C1 segment of cervical spinal cord (tissue), 14 donors: ENCODE measurements around the gene CYP27C1.
"Not testable (repeated sequence)": the region's sequence is repeated elsewhere in the genome, so short reads cannot be mapped to it uniquely, and the experiment has no call there.

Source experiments
- DNase-seq, 14 donors: peaks; one replicate each; lab custom pipeline; 2025; lab: John Stamatoyannopoulos, UW

The CYP27C1 gene, protein sequence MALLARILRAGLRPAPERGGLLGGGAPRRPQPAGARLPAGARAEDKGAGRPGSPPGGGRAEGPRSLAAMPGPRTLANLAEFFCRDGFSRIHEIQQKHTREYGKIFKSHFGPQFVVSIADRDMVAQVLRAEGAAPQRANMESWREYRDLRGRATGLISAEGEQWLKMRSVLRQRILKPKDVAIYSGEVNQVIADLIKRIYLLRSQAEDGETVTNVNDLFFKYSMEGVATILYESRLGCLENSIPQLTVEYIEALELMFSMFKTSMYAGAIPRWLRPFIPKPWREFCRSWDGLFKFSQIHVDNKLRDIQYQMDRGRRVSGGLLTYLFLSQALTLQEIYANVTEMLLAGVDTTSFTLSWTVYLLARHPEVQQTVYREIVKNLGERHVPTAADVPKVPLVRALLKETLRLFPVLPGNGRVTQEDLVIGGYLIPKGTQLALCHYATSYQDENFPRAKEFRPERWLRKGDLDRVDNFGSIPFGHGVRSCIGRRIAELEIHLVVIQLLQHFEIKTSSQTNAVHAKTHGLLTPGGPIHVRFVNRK

DNA sequence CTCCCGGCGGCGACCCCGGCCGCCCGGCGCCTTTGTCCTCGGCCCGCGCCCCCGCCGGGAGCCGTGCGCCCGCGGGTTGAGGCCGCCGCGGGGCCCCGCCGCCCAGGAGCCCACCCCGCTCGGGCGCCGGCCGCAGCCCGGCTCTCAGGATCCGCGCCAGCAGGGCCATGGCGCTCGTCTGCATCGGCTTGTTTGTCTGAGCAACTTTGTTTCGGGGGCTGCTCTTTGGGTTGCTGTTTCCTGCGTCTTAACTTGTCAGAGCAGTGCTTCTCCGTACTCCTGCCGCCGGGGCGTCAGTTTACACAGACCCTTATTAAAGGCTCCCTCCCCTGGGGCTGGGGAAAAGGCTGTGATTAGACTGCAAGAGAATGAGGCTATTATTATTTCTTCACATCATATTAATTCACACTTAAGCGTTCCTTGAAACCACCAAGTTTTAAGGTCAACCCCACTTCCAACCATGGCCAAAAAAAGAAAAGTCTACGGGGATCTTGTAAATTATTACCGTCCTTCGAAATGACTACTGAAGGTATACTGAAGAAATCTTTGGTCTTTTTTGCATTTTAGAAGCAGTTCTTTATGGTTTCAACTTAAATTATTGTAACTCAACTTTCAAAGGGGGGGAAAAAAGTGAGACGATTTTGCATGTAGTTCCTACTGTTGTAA is at the start of gene CYP27C1:
TSS of gene CYP27C1 (minus strand) at position 198 of the 666 bp plus-strand sequence. CDS start at position 169, 29 bp downstream.
- DNase-seq = peak in 2 of 14 donors; percentile 5 to 9

DNA sequence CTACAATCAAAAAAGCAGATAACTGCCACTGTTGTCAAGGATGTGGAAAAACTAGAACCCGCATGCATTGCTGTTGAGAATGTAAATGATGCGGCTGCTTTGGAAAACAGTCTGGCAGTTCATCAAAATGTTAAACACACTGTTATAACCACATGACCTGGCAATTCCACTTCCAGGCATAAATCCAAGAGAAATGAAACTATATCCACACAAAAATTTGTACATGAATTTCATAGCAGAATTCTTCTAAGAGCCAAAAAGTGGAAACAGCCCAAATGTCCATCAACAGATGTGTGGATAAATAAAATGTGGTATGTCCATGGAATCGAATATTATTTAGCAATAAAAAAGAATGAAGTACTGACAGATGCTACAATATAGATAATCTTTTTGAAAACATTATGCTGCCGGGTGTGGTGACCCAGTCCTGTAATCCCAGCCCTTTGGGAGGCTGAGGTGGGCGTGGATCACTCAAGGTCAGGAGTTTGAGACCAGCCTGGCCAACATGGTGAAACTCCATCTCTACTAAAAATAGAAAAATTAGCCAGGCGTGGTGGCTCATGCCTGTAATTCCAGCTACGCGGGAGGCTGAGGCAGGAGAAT is 41.8 kb upstream of the CYP27C1 start:
- DNase-seq = no peak

GRCh38 chr2:127259355-127259754 is 39.3 kb upstream of the CYP27C1 start:
- no peak for DNase-seq

DNA sequence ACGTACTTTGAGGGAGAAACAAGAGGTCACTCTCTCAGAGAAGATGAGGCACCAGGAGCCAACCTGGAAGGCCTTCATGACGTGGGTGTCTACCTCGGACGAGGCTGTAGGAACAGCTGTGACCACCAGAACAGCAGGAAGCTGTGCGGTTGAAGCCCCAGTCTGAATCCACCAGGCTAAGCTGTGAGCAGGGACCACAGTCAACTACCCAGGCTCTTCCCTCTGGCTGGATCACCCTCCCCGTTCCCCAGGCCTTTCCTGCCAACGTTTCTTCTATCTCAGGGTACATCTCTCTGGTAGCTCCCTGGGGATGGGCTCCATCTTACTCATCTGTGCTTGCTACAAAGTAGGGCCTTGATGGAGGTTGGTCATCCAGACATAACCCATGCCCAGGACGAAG is 36.8 kb upstream of the CYP27C1 start:
- no peak for DNase-seq

DNA sequence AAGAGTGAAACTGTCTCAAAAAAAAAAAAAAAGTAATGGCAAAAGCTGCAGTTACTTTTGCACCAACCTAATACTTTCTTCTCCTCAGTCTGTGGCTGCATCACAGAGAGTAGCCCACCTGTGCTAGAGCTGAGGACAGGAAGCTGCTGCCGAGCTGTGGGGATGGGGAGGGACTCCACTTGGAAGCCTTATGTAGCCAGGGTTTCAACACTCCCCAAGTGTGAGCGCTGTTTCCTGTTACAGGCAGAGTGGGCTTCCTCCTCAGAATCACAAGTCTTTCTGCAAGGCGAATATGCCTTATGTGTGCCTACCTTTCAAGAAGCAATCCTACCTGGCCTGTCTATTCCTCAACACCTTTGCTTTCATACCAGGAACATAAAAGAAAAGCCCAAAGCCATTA is 36.3 kb upstream of the CYP27C1 start:
- DNase-seq = no peak

DNA sequence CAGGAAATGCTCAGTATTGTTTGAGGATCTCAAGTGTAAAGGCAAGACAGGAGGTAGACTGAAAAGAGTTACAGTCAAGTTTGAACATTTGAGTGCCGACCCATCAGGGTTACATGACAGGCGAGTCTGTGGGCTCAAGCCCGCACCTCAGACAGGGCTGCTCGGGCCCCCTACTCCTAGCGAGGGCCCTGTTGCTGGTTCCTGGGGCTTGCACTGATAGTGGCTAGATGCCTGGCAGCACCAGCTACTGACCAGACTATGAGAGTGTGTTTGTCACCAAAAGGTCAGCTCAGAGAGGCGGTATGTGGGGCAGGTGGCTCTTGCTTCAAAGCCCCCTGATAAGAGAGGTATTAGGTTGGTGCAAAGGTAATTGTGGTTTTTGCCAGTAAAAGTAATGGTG is 35.6 kb upstream of the CYP27C1 start:
- DNase-seq = no peak

DNA sequence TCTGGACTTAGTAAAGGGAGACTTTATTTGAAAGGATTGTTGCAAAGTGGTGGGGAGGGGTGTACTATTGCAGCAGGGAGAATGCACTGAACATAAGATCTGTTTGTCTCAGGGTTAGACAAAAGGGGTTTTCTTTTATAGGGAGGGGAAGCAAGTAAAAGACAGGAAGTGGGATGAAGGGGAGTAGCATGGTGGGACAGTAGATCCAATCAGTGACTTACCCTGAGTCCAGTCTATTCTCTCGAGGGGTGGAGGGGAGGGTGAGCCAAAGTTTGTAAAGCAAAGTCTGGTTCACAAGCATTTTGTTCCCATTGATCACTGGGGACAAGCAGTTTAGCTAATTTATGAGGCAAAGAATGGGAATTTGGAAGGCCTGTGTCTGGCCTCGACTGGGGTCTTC is 35.0 kb upstream of the CYP27C1 start:
- DNase-seq = no peak

- no peak for DNase-seq
Measured at GRCh38 chr2:127254386-127254981, 34.4 kb upstream of the CYP27C1 start.

GRCh38 chr2:127241184-127241583 is 21.1 kb upstream of the CYP27C1 start:
- not testable (repeated sequence) for DNase-seq

- no peak for DNase-seq
Measured at GRCh38 chr2:127239395-127239794, 19.3 kb upstream of the CYP27C1 start.

DNA sequence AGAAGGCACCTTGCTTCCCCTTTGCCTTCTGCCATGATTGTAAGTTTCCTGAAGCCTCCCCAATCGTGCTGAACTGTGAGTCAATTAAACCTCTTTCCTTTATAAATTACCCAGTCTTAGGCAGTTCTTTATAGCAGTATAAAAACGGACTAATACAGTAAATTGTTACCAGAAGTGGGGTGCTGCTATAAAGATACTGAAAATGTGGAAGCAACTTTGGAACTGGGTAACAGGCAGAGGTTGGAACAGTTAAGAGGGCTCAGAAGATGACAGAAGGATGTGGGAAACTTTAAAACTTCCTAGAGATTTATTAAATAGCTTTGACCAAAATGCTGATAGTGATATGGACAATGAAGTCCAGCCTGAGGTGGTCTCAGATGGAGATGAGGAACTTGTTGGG is 17.7 kb upstream of the CYP27C1 start:
- not testable (repeated sequence) for DNase-seq

DNA sequence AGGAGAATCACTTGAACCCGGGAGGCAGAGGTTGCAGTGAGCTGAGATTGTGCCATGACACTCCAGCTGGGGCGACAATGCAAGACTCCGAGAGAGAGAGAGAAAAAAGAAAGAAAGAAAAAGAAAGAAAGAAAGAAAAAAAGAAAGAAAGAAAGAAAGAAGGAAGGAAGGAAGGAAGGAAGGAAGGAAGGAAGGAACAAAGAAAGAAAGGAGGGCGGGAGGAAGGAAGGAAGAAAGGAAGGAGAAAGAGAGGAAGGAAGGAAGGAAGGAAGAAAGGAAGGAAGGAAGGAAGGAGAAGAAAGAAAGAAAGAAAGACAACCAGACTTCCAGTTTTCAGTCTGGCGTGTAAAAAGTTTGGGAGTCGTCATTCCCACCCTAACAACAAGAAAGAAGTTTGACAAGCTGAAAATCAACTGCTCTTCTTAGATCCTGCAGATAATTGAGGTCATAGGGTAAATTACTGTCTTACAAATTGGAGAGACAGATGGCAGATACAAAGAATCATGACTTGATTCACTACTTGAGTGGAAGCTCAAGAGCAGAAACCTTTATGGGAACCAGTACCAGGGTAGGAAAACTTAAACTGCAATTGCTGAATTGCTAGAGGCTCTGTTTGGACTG is 15.1 kb upstream of the CYP27C1 start:
- no peak for DNase-seq

GRCh38 chr2:127233710-127234109 is 13.6 kb upstream of the CYP27C1 start:
- DNase-seq = no peak

DNA sequence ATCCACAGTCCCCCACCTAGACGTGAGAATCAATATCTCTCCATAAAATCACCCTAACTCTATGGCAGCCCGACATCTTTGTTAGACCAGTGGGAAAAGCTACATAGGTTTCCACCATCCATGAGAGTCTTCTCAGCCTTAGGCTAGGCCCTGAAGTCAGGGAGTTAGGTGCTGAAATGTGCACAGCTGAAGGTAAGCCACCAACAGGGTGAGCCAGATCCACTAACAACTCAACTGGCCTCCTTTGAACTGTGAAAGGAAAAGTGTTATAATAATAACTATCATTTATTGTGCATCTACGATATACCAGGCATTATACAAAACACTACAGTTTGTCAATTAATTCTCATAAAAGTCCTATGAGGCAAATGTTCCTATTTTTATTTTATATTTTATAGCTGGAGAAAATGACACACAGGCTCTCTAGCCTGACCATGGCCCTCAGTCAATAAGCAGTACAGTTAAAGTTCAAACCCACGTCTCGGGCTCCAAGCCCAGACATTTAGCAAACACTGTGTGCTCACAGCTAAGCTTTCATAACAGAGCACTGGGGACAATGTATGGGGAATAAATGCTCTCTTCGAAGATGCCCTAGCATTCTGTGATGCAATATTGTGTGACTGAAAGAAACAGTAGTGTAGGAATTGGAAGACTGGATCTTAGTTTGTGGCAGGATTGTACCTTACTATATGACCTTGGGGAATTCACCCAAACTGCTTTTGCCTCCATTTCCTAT is 11.2 kb upstream of the CYP27C1 start:
- no peak for DNase-seq

- DNase-seq = no peak
Measured at GRCh38 chr2:127229555-127229954, 9.5 kb upstream of the CYP27C1 start.

- DNase-seq = no peak
Measured at GRCh38 chr2:127228102-127228501, 8.0 kb upstream of the CYP27C1 start.

- not testable (repeated sequence) for DNase-seq
Measured at GRCh38 chr2:127227264-127227660, 7.2 kb upstream of the CYP27C1 start.

DNA sequence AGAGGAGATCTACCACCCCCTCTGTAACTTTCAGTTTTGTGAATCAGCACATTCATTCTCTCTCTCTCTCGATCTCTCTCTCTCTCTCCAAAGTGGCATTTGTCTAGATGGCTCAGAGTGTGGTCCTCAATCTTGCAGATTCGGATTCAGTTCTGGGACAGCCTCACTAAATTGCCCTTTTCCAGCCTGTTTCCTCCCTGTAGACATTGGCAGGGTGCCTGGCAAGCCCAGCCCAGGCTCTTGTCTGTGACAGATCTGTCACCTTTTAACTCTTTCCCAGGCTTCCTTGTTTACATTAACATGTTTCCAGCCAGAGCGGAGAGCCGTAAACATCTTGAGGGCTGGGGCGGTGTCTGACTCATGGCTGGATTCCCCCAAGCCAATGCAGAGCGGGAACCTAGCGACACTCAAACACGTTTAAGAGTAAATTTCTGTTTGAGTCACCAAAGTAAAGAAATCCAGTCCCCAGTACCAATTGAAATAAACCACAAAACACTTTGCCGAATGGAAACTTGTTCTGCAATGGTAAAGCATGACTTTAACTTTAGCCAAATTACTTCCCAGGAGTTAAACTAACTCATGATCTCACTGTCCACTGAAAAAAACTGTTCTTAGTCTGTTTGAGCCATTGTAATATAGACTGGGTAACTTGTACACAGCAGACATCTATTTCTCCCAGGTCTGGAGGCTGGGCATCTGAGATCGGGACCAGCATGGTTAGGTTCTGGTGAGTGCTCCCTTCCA is 6.6 kb upstream of the CYP27C1 start:
- DNase-seq = no peak

DNA sequence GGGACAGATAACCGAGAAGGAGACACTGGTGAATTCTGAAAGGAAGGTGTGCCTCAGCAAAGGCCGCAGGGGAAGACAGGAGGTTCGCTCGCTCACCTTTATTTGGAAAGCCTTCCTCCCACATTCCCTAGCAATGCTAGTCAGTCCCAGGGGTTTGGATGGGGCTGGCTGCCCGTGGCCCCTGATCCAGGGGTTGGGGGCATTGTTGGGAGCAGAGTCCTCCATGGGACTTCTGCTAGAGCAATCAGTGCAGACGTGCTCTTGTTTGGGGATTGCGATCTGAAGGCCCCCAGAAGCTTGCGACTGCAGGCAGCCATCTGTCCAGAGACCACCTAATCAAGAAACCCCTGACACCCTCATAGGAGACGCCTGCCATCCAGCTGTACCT is 6.0 kb upstream of the CYP27C1 start:
- DNase-seq = no peak
